Neural cell (in vitro differentiated cells): ENCODE measurements around the gene ZNF653. TPM values are rescaled to one million over a fixed set of nuclear protein-coding genes. Genes with fewer than 3 reads are reported as not detected.
"Not testable (repeated sequence)": the region's sequence is repeated elsewhere in the genome, so short reads cannot be mapped to it uniquely, and the experiment has no call there.

ENCODE experiments used
- H2AFZ ChIP-seq: fragments of 200-600, 300-800 bp; sonication (generic), shearing (Covaris generic); 2 replicates; pipeline ENCODE4 v1.6.0; 2014; ENCODE audit warnings: low read depth, mild to moderate bottlenecking, antibody characterized with exemption, low read length, moderate library complexity
- H3F3A ChIP-seq: fragments of 200-600 bp; shearing (Covaris generic); 2 replicates; pipeline ENCODE4 v1.6.1; 2016; ENCODE audit warnings: mild to moderate bottlenecking, moderate library complexity, mixed read lengths, antibody characterized with exemption, low read length; ENCODE audit not compliant: insufficient read depth, poor library complexity, severe bottlenecking
- H3K27ac ChIP-seq: fragments of 200-600, 300-800 bp; sonication (generic), shearing (Covaris generic); 2 replicates; pipeline ENCODE4 v1.5.1; 2014; ENCODE audit warnings: mild to moderate bottlenecking, low read length, moderate library complexity
- H3K27me3 ChIP-seq: fragments of 300-800, 200-600 bp; sonication (generic), shearing (Covaris generic); 2 replicates; pipeline ENCODE4 v1.6.0; 2014; ENCODE audit warnings: mild to moderate bottlenecking, low read depth, low read length, moderate library complexity; ENCODE audit not compliant: insufficient read depth
- H3K36me3 ChIP-seq: fragments of 300-800, 200-600 bp; sonication (generic), shearing (Covaris generic); 2 replicates; pipeline ENCODE4 v1.5.1; 2014; ENCODE audit warnings: mild to moderate bottlenecking, antibody characterized with exemption, low read length, moderate library complexity; ENCODE audit not compliant: insufficient read depth
- H3K4me2 ChIP-seq: fragments of 300-800, 200-600 bp; sonication (generic), shearing (Covaris generic); 2 replicates; pipeline ENCODE4 v1.6.0; 2014; ENCODE audit warnings: mild to moderate bottlenecking, low read length
- H3K4me3 ChIP-seq: fragments of 300-800, 200-600 bp; sonication (generic), shearing (Covaris generic); 2 replicates; pipeline ENCODE4 v1.5.1; 2014; ENCODE audit warnings: mild to moderate bottlenecking, low read length, moderate library complexity
- H3K79me2 ChIP-seq: fragments of 200-600 bp; shearing (Covaris generic); replicated peaks from 2 replicates; pipeline ENCODE4 v1.6.0; 2014; ENCODE audit warnings: mild to moderate bottlenecking, low read length, moderate library complexity; ENCODE audit not compliant: insufficient read depth
- H3K9ac ChIP-seq: fragments of 300-800, 200-600 bp; sonication (generic), shearing (Covaris generic); 2 replicates; pipeline ENCODE4 v1.6.1; 2016; ENCODE audit warnings: mild to moderate bottlenecking, low read length, mixed read lengths
- H3K9me2 ChIP-seq: fragments of 200-600 bp; shearing (Covaris generic); 2 replicates; pipeline ENCODE4 v1.6.1; 2016; ENCODE audit warnings: mild to moderate bottlenecking, low read length, mixed read lengths; ENCODE audit not compliant: insufficient read depth
- H3K9me3 ChIP-seq: fragments of 200-600, 300-800 bp; sonication (generic), shearing (Covaris generic); 2 replicates; pipeline ENCODE4 v1.6.1; 2016; ENCODE audit warnings: mild to moderate bottlenecking, mixed run types, low read length, moderate library complexity, mixed read lengths
- H4K20me1 ChIP-seq: fragments of 200-600 bp; shearing (Covaris generic); 2 replicates; pipeline ENCODE4 v1.6.1; 2016; ENCODE audit warnings: mild to moderate bottlenecking, mixed run types; ENCODE audit not compliant: insufficient read depth
- EP300 ChIP-seq: fragments of 450-650 bp; conservative IDR thresholded peaks from 2 replicates; pipeline ENCODE4 v1.6.1; 2014; ENCODE audit warnings: antibody characterized with exemption, mild to moderate bottlenecking, moderate library complexity; ENCODE audit not compliant: poor library complexity, severe bottlenecking
- EZH2 ChIP-seq: fragments of 200-600, 300-800 bp; shearing (Covaris generic), sonication (generic); IDR thresholded peaks from 2 replicates; pipeline ENCODE4 v1.6.1; 2014; ENCODE audit warnings: antibody characterized with exemption, low read length, borderline replicate concordance, mild to moderate bottlenecking; ENCODE audit not compliant: insufficient read depth, poor library complexity, severe bottlenecking
- MXI1 ChIP-seq: fragments of 450-650 bp; conservative IDR thresholded peaks from 2 replicates; pipeline ENCODE4 v1.6.1; 2014; ENCODE audit warnings: antibody characterized with exemption, mild to moderate bottlenecking; ENCODE audit not compliant: poor library complexity, severe bottlenecking
- POLR2AphosphoS5 ChIP-seq: IDR thresholded peaks from 2 replicates; pipeline ENCODE4 v1.6.1; 2012
- RAD21 ChIP-seq: fragments of 450-650 bp; conservative IDR thresholded peaks from 2 replicates; pipeline ENCODE4 v1.6.1; 2014; ENCODE audit warnings: antibody characterized with exemption, mild to moderate bottlenecking, moderate library complexity
- SMC3 ChIP-seq: fragments of 450-650 bp; conservative IDR thresholded peaks from 2 replicates; pipeline ENCODE4 v1.6.1; 2014; ENCODE audit warnings: antibody characterized with exemption, mild to moderate bottlenecking, moderate library complexity; ENCODE audit not compliant: poor library complexity
- TAF1 ChIP-seq: IDR thresholded peaks from 2 replicates; pipeline ENCODE4 v1.6.1; 2012; ENCODE audit warnings: low read depth
- polyA plus RNA-seq: library from polyadenylated mRNA; depleted of rRNA; stranded (reverse); fragments of >200 nt; gene quantifications from 2 replicates; pipeline ENCODE4 v1.2.3, GENCODE V29; 2014
- TF ChIP-seq, protein P1 (sequence below): IDR thresholded peaks from 2 replicates; pipeline ENCODE4 v1.6.1; 2012; ENCODE audit warnings: borderline replicate concordance
- TF ChIP-seq, protein P2 (sequence below): fragments of 450-650 bp; IDR thresholded peaks from 2 replicates; pipeline ENCODE4 v1.5.1; 2014; ENCODE audit warnings: antibody characterized with exemption, mild to moderate bottlenecking, moderate library complexity; ENCODE audit not compliant: poor library complexity, severe bottlenecking

Gene ZNF653
- polyA plus RNA-seq, 1 donor from 2014 or later: 16.5 TPM

DNA sequence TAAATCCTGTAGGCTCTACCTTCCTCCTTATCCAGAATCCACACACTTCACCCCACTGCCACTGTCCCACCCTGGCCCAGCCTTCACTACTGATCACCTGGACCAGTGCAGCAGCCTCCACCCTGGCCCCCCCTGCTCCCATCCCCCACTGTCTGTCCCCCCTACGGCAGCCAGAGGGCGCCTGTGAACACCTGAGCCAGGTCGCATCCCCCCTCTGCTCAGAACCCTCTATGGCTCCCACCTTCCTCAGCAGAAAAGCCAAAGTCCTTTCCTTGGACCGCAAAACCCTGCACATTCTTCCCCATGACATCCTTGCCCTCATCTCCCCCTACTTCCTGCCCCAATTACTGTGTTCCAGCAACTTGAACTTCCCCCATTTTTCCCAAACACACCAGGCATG lies 45.4 kb downstream of the ZNF653 start:
- H2AFZ ChIP-seq: no peak overlapping the region
- no peaks in the 10 kb centered on the region for H3K79me2 ChIP-seq
- no peaks in the 10 kb centered on the region for H3K36me3 ChIP-seq
- no peaks in the 10 kb centered on the region for H3K27me3 ChIP-seq
- no peak overlapping the region for H3K27ac ChIP-seq
- TF ChIP-seq, protein P1, sequence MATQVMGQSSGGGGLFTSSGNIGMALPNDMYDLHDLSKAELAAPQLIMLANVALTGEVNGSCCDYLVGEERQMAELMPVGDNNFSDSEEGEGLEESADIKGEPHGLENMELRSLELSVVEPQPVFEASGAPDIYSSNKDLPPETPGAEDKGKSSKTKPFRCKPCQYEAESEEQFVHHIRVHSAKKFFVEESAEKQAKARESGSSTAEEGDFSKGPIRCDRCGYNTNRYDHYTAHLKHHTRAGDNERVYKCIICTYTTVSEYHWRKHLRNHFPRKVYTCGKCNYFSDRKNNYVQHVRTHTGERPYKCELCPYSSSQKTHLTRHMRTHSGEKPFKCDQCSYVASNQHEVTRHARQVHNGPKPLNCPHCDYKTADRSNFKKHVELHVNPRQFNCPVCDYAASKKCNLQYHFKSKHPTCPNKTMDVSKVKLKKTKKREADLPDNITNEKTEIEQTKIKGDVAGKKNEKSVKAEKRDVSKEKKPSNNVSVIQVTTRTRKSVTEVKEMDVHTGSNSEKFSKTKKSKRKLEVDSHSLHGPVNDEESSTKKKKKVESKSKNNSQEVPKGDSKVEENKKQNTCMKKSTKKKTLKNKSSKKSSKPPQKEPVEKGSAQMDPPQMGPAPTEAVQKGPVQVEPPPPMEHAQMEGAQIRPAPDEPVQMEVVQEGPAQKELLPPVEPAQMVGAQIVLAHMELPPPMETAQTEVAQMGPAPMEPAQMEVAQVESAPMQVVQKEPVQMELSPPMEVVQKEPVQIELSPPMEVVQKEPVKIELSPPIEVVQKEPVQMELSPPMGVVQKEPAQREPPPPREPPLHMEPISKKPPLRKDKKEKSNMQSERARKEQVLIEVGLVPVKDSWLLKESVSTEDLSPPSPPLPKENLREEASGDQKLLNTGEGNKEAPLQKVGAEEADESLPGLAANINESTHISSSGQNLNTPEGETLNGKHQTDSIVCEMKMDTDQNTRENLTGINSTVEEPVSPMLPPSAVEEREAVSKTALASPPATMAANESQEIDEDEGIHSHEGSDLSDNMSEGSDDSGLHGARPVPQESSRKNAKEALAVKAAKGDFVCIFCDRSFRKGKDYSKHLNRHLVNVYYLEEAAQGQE: no peak
- no peak for TF ChIP-seq EP300
- H3K9me3 ChIP-seq: no peaks in the 10 kb centered on the region
- H3K4me2 ChIP-seq: no peak overlapping the region
- no peak overlapping the region for H3K4me3 ChIP-seq
- no peaks in the 10 kb centered on the region for H3K9me2 ChIP-seq
- no peaks in the 10 kb centered on the region for H3F3A ChIP-seq
- no peaks in the 10 kb centered on the region for H4K20me1 ChIP-seq
- H3K9ac ChIP-seq: no peak overlapping the region

DNA sequence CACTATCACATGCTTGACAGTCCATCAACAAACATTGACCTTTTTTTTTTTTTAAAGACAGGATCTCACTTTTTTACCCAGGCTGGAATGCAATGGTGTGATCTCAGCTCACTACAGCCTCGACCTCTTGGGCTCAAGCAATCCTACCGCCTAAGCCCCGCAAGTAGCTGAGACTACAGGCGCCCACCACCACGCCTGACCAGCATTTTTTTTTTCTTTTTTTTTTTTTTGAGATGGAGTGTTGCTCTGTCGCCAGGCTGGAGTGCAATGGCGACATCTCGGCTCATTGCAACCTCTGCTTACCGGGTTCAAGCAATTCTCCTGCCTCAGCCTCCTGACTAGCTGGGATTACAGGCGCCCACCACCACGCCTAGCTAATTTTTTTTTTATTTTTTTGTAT lies 46.7 kb downstream of the ZNF653 start:
- not testable (repeated sequence) for H3F3A ChIP-seq, H3K4me3 ChIP-seq, H3K4me2 ChIP-seq, H3K27ac ChIP-seq, H3K9me3 ChIP-seq, H3K79me2 ChIP-seq, H3K9me2 ChIP-seq, H3K27me3 ChIP-seq, H4K20me1 ChIP-seq, H3K9ac ChIP-seq, H3K36me3 ChIP-seq, H2AFZ ChIP-seq

DNA sequence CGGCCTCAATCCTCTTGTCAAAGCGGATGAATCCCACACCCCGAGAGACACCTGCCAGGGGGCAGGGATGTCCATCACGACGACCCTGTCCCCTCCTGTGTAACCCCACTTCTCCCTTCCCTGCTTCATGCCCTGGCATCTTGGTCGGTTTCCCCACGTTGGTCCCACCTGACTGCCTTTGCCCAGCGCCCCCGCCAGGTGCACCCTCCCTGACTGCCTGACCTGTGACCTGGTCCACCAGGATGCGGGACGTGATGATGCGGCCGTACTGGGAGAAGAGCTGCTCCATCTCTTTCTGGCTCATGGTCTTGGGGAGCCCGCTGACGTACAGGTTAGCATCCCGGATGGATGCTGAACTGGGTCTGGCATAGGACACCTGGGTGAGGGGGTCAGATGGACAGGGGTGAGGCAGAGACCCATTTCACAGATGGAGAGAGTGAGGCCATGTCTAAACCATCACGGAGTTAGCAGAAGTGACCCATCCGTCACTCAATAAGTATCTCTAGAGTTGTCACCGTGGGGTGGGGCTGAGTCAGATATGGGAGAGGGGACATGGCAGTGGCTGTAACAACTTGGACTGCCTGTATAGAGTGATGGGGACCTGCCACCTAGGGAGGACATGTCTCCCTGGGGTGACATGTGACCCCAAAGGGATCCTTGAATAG lies 47.3 kb downstream of the ZNF653 start:
- TF ChIP-seq EP300 (no peak), RAD21 (no peak), SMC3 (no peak), TAF1 (no peak), EZH2 (no peak), POLR2AphosphoS5 (no peak), MXI1 (no peak)
- TF ChIP-seq, protein P2, sequence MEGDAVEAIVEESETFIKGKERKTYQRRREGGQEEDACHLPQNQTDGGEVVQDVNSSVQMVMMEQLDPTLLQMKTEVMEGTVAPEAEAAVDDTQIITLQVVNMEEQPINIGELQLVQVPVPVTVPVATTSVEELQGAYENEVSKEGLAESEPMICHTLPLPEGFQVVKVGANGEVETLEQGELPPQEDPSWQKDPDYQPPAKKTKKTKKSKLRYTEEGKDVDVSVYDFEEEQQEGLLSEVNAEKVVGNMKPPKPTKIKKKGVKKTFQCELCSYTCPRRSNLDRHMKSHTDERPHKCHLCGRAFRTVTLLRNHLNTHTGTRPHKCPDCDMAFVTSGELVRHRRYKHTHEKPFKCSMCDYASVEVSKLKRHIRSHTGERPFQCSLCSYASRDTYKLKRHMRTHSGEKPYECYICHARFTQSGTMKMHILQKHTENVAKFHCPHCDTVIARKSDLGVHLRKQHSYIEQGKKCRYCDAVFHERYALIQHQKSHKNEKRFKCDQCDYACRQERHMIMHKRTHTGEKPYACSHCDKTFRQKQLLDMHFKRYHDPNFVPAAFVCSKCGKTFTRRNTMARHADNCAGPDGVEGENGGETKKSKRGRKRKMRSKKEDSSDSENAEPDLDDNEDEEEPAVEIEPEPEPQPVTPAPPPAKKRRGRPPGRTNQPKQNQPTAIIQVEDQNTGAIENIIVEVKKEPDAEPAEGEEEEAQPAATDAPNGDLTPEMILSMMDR: no peak
- TF ChIP-seq, protein P1: no peak
- Histone ChIP-seq H3K9ac (no peak overlapping the region), H3K9me3 (no peaks in the 10 kb centered on the region), H3K27ac (no peak overlapping the region), H3K9me2 (no peaks in the 10 kb centered on the region), H3F3A (no peaks in the 10 kb centered on the region), H3K4me2 (no peak overlapping the region), H3K36me3 (no peaks in the 10 kb centered on the region), H4K20me1 (no peaks in the 10 kb centered on the region), H3K4me3 (no peak overlapping the region), H3K79me2 (no peaks in the 10 kb centered on the region), H2AFZ (no peak overlapping the region), H3K27me3 (no peaks in the 10 kb centered on the region)
